Chondrocyte (in vitro differentiated cells): Measurements from ENCODE around the gene DOCK7. TPM values are rescaled to one million over a fixed set of nuclear protein-coding genes. Genes with fewer than 3 reads are reported as not detected.

ENCODE experiments used
- DNase-seq: peaks from one replicate; pipeline ENCODE4 v3.0.0; 2021; ENCODE audit warnings: mixed read lengths, low spot score
- H3K27ac Mint-ChIP-seq: one replicate; pipeline ENCODE4 v1.8.0; 2021; ENCODE audit warnings: mild to moderate bottlenecking, moderate library complexity, mixed read lengths; ENCODE audit not compliant: unreplicated experiment
- H3K27me3 Mint-ChIP-seq: 2 replicates; pipeline ENCODE4 v1.8.0; 2021; ENCODE audit warnings: low read depth, mixed read lengths
- H3K36me3 Mint-ChIP-seq: 2 replicates; pipeline ENCODE4 v1.8.0; 2021; ENCODE audit warnings: low read depth, mixed read lengths
- H3K4me1 Mint-ChIP-seq: 2 replicates; pipeline ENCODE4 v1.8.0; 2021; ENCODE audit warnings: low read depth, mild to moderate bottlenecking, mixed read lengths
- H3K4me3 Mint-ChIP-seq: one replicate; pipeline ENCODE4 v1.8.0; 2021; ENCODE audit warnings: mild to moderate bottlenecking, moderate library complexity, mixed read lengths; ENCODE audit not compliant: unreplicated experiment
- H3K9me3 Mint-ChIP-seq: 2 replicates; pipeline ENCODE4 v1.8.0; 2021; ENCODE audit warnings: low read depth, mixed read lengths
- CTCF ChIP-seq: fragments of 200-600 bp; sonication (generic); IDR thresholded peaks from 2 replicates; pipeline ENCODE4 v1.5.0; 2021; ENCODE audit warnings: antibody characterized with exemption, mild to moderate bottlenecking, moderate library complexity
- total RNA-seq: library from RNA; stranded (reverse); gene quantifications from 3 replicates; pipeline ENCODE4 v1.2.1, GENCODE V29; 2021

DOCK7 gene
- total RNA-seq, 1 donor from 2014 or later, result 88.4 TPM

GRCh38 chr1:62514746-62515423 lies 173.3 kb downstream of the DOCK7 start:
- H3K9me3 Mint-ChIP-seq, result peaks cover 10% of the 10 kb centered on the region
- DNase-seq, result no peak
- H3K4me3 Mint-ChIP-seq, result no peak overlapping the region
- H3K4me1 Mint-ChIP-seq, result no peaks in the 10 kb centered on the region
- H3K27ac Mint-ChIP-seq, result no peak overlapping the region
- TF ChIP-seq CTCF, result no peak
- H3K27me3 Mint-ChIP-seq, result no peaks in the 10 kb centered on the region
- H3K36me3 Mint-ChIP-seq, result peaks cover 21% of the 10 kb centered on the region

GRCh38 chr1:62513013-62513412 lies 175.2 kb downstream of the DOCK7 start:
- Mint-ChIP-seq H3K4me1 (no peaks in the 10 kb centered on the region), H3K4me3 (no peak overlapping the region), H3K36me3 (peaks cover 11% of the 10 kb centered on the region), H3K27ac (no peak overlapping the region), H3K27me3 (no peaks in the 10 kb centered on the region), H3K9me3 (no peaks in the 10 kb centered on the region)
- no peak for TF ChIP-seq CTCF
- no peak for DNase-seq

- Mint-ChIP-seq H3K36me3 (peaks cover 12% of the 10 kb centered on the region), H3K4me1 (no peaks in the 10 kb centered on the region), H3K27me3 (no peaks in the 10 kb centered on the region), H3K27ac (no peak overlapping the region), H3K4me3 (no peak overlapping the region), H3K9me3 (no peaks in the 10 kb centered on the region)
- DNase-seq, result no peak
- TF ChIP-seq CTCF, result no peak
Measured at GRCh38 chr1:62509028-62509427, 179.2 kb downstream of the DOCK7 start.

- no peak overlapping the region for H3K4me3 Mint-ChIP-seq
- no peak overlapping the region for H3K27ac Mint-ChIP-seq
- peaks cover 9% of the 10 kb centered on the region for H3K36me3 Mint-ChIP-seq
- no peaks in the 10 kb centered on the region for H3K27me3 Mint-ChIP-seq
- H3K4me1 Mint-ChIP-seq, result no peaks in the 10 kb centered on the region
- no peaks in the 10 kb centered on the region for H3K9me3 Mint-ChIP-seq
- peak; percentile 93 for TF ChIP-seq CTCF
- DNase-seq, result no peak
Measured at GRCh38 chr1:62508187-62508758, 179.9 kb downstream of the DOCK7 start.

- Mint-ChIP-seq H3K4me1 (no peaks in the 10 kb centered on the region), H3K27ac (no peak overlapping the region), H3K9me3 (peaks cover 3% of the 10 kb centered on the region), H3K36me3 (peaks cover 17% of the 10 kb centered on the region), H3K4me3 (no peak overlapping the region), H3K27me3 (no peaks in the 10 kb centered on the region)
- no peak for DNase-seq
- TF ChIP-seq CTCF, result no peak
Measured at GRCh38 chr1:62500210-62500609, 188.0 kb downstream of the DOCK7 start.
